ENCODE data around the gene IFI27.

DNA sequence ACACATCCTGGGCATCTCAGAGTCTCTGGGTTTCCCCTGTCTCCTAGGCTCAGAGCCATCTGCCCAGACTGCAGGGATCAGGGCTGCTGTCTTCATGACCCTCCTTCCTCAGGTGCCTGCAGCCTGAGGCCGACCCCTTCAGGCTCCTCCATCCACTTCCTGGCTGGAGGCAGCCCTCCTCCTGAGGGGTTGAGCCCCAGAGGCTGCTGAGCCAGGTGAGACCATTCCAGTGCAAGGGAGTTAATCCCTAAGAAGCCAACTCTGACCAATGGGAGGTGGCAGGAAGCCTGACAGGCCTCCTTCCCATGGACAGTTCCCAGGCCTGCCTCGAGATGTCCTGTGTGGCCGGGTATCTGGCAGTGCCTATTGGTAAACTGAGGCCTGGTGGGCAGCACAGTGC is 55.2 kb downstream of the IFI27 start:
- TF ChIP-seq, protein P1, sequence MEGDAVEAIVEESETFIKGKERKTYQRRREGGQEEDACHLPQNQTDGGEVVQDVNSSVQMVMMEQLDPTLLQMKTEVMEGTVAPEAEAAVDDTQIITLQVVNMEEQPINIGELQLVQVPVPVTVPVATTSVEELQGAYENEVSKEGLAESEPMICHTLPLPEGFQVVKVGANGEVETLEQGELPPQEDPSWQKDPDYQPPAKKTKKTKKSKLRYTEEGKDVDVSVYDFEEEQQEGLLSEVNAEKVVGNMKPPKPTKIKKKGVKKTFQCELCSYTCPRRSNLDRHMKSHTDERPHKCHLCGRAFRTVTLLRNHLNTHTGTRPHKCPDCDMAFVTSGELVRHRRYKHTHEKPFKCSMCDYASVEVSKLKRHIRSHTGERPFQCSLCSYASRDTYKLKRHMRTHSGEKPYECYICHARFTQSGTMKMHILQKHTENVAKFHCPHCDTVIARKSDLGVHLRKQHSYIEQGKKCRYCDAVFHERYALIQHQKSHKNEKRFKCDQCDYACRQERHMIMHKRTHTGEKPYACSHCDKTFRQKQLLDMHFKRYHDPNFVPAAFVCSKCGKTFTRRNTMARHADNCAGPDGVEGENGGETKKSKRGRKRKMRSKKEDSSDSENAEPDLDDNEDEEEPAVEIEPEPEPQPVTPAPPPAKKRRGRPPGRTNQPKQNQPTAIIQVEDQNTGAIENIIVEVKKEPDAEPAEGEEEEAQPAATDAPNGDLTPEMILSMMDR (conservative IDR thresholded peaks at IDR 0.05; ENCODE audit: low read length): no peak
- TF ChIP-seq EZH2phosphoT487 (IDR thresholded peaks at IDR 0.05; ENCODE audit: borderline replicate concordance): no peak
